GM10248 (cell line): Measurements from ENCODE around the gene FANCC.

Source experiments
- CTCF ChIA-PET: fragments of 300-600 bp; sonication (Branson Sonifier 250); formaldehyde crosslinking; extraction: SDS; loops from one replicate; lab custom pipeline; 2021; ENCODE audit warnings: antibody characterized with exemption; lab: Yijun Ruan, JAX
- POLR2A ChIA-PET: fragments of 350-650 bp; sonication (Branson Sonifier 250); formaldehyde crosslinking; extraction: SDS; loops from one replicate; lab custom pipeline; 2020; ENCODE audit warnings: antibody characterized with exemption; lab: Yijun Ruan, JAX
- DNase-seq: peaks from one replicate; pipeline ENCODE4 v3.0.0; 2012; ENCODE audit errors: extremely low spot score
- TF ChIP-seq, protein P1 (sequence below): IDR thresholded peaks from 2 replicates; pipeline ENCODE4 v1.5.1; 2012; ENCODE audit warnings: mild to moderate bottlenecking, low read depth; ENCODE audit errors: extremely low read depth, missing control alignments, control extremely low read depth

The FANCC gene

DNA sequence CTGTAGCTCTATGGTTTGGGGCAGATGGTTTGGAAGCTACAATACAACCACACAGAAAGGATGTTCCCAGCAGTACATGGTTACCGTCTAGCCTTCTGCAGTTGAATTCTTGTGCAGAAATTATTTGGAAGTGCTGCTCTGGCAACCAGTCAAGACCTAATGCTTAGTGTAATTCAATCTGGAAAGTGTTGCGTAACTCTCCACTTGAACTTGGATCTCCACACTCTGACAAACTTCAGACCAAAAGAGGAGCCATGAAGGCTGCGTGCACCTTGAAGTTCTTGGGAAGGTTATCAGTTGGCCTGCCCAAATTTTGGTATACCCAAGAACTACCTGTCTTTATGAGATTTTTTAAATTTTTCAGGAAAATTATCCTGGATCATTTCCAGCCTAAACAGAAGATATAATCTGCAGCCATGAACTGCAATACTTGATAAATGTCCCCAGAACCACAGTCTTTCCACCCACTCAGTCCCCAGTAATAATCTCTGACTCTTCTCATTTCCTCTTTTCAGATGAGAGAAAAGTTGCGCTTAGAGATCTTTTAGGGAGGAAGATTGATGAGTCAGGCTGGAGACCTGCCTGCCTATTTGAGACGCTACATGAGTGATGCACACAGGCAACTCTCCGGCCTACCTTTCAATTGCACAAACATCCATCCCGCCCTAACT is 159.9 kb downstream of the FANCC start:
- peak; percentile 66 for DNase-seq
- TF ChIP-seq, protein P1, sequence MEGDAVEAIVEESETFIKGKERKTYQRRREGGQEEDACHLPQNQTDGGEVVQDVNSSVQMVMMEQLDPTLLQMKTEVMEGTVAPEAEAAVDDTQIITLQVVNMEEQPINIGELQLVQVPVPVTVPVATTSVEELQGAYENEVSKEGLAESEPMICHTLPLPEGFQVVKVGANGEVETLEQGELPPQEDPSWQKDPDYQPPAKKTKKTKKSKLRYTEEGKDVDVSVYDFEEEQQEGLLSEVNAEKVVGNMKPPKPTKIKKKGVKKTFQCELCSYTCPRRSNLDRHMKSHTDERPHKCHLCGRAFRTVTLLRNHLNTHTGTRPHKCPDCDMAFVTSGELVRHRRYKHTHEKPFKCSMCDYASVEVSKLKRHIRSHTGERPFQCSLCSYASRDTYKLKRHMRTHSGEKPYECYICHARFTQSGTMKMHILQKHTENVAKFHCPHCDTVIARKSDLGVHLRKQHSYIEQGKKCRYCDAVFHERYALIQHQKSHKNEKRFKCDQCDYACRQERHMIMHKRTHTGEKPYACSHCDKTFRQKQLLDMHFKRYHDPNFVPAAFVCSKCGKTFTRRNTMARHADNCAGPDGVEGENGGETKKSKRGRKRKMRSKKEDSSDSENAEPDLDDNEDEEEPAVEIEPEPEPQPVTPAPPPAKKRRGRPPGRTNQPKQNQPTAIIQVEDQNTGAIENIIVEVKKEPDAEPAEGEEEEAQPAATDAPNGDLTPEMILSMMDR: no peak
- ChIA-PET POLR2A (no interaction called here), CTCF (interaction anchor here (0.7 to 4.1 kb wide), 4 partner anchors 11 to 26 kb away, joined by 3 to 19 read pairs (median 4); no protein-coding TSS in a partner anchor)

DNA sequence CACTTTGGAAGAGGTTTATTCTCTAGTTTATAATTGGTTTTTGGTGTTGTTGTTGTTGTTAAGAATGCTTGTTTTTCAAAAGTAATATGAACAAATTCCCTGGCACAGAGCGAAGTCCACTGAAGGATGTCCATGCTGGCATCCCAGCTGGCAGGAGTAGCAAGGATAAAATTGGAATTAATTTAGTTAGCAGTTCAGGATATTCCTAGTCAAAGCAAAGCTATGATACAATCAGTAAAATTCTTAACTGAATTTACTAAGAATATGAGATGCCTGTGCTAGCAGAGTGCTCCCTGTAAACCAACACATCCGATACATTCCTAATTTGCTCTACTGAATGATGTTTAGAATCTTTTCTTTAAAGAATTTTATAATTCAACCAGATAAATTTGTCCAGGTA is 161.4 kb downstream of the FANCC start:
- ChIA-PET CTCF (interaction anchor here (0.8 to 4.1 kb wide), 3 partner anchors 12 to 25 kb away, joined by 3 to 19 read pairs (median 4); no protein-coding TSS in a partner anchor), POLR2A (no interaction called here)
- no peak for DNase-seq
- TF ChIP-seq, protein P1: no peak

DNA sequence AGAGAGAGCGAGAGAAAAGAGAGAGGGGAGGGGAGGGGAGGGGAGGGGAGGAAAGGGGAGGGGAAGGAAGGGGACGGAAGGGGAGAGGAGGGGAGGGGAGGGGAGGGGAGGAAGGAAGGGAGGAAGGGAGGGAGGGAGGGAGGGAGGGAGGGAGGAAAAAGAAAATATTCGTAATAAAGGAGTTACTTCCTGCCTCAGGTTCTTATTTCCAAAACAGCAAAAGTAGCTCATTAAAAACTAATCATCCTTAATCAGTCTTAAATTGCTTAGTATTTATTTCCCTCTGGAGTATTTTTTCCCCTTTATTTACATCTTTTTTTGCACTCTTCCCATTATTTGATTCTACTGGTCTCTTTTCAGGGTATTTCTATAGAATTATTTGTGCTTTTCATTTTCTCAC is 162.3 kb downstream of the FANCC start:
- ChIA-PET POLR2A (interaction anchor here (0.6 kb wide), 1 partner anchor 438 kb away, joined by 4 read pairs; no protein-coding TSS in a partner anchor), CTCF (interaction anchor here (1.1 to 4.1 kb wide), 4 partner anchors 12 to 25 kb away, joined by 3 to 19 read pairs (median 4); no protein-coding TSS in a partner anchor)
- no peak for DNase-seq
- TF ChIP-seq, protein P1: no peak

DNA sequence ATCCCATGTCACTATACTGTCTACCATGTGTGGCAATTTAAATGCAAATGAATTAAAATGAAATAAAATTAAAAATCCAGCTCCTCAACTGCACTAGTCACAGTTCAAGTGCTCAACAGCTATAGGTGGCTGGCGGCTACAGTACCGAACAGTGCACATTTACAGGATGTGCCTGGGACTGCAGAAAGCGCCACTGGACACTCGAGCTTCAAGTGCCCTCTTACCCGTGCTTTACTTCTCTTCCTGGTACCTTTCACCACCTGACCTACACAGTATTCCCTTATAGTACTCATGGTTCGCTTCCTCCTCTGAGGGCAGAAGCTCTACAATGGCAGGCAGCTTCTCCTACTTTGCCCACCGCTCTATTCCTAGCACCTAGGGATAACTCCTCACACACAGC is 166.6 kb downstream of the FANCC start:
- DNase-seq: no peak
- TF ChIP-seq, protein P1: no peak
- ChIA-PET POLR2A (no interaction called here), CTCF (interaction anchor here (1.1 to 1.9 kb wide), 5 partner anchors 17 to 367 kb away, joined by 3 to 12 read pairs (median 3); no protein-coding TSS in a partner anchor)

DNA sequence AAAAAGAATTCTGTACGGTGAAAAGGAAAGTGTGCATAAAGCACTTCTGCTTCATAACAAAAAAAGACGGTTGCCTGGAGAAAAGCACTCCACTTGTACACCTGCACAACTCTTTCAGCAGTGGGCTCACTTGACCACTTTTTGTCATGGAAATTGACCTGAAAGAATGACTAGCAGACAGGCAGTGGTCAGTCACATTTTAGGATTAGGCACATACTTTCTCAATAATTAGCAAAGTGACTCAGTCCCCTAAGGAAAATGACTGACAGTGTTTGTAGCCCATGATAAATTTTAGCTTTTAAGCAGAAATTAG is 169.3 kb downstream of the FANCC start:
- ChIA-PET CTCF (interaction anchor here (1.0 to 2.5 kb wide), 4 partner anchors 10 to 492 kb away, joined by 3 to 9 read pairs (median 6); no protein-coding TSS in a partner anchor), POLR2A (no interaction called here)
- no peak for DNase-seq
- TF ChIP-seq, protein P1: no peak

DNA sequence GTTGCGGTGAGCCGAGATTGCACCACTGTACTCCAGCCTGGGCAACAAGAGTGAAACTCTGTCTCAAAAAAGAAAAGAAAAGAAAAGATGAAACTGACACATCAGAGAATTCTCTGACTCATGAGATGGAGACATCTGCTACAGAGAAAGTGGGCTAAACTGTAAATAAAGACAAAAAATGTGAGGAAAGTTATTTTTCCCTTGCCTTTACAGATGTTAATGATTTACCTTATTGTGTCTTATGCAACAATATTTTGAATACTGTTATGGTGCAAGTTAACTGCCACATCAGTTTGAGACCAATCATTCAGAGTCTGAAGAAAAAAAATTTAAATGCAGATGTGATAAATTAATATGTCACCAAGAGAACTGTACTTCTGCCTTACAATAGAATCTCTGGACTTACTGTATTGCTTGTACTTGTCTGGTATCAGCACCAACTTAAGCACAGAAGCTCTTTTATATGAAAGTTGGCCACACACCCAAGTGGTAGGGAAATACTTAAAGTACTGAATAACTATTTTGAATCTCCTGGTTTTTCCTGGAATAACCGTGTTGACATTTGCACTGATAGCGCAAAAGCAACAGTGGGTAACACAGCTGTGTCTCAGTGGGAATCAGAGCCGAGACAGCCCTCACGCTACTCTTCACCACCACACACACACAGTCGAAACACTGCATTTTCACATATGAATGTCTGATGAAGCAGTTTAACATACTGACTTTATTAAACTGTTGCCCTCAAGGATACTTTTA is 169.9 kb downstream of the FANCC start:
- TF ChIP-seq, protein P1: no peak
- no peak for DNase-seq
- CTCF ChIA-PET: interaction anchor here (1.3 to 2.5 kb wide), 3 partner anchors 9 to 21 kb away, joined by 5 to 9 read pairs (median 8); no protein-coding TSS in a partner anchor
- POLR2A ChIA-PET: no interaction called here
